Endodermal cell (in vitro differentiated cells): ENCODE data around the gene PRRX2. TPM values are rescaled to one million over a fixed set of nuclear protein-coding genes. Genes with fewer than 3 reads are reported as not detected.

Experiments
- DNase-seq: peaks from one replicate; pipeline ENCODE4 v3.0.0-alpha.2; 2017
- H3K27ac ChIP-seq: 2 replicates; pipeline ENCODE4 v1.5.1; 2013; ENCODE audit warnings: mild to moderate bottlenecking, low read depth, low read length, moderate library complexity
- H3K27me3 ChIP-seq: 2 replicates; pipeline ENCODE4 v1.6.1; 2013; ENCODE audit warnings: mild to moderate bottlenecking, low read length, moderate library complexity; ENCODE audit not compliant: insufficient read depth, control insufficient read depth, poor library complexity, severe bottlenecking
- H3K36me3 ChIP-seq: 2 replicates; pipeline ENCODE4 v1.7.0; 2013; ENCODE audit warnings: mild to moderate bottlenecking, low read length, moderate library complexity; ENCODE audit not compliant: control insufficient read depth, insufficient read depth
- H3K4me1 ChIP-seq: one replicate; pipeline ENCODE4 v1.7.0; 2013; ENCODE audit warnings: low read length; ENCODE audit not compliant: control insufficient read depth, insufficient read depth
- H3K4me3 ChIP-seq: 2 replicates; pipeline ENCODE4 v1.5.1; 2013; ENCODE audit warnings: mild to moderate bottlenecking, low read length, moderate library complexity
- H3K9ac ChIP-seq: 2 replicates; pipeline ENCODE4 v1.6.1; 2013; ENCODE audit warnings: mild to moderate bottlenecking, low read length, moderate library complexity; ENCODE audit not compliant: poor library complexity, severe bottlenecking; ENCODE audit errors: extremely low read depth
- H3K9me3 ChIP-seq: 2 replicates; pipeline ENCODE4 v1.6.1; 2013; ENCODE audit warnings: mild to moderate bottlenecking, low read length, moderate library complexity; ENCODE audit not compliant: control insufficient read depth
- H3K27ac Mint-ChIP-seq: 2 replicates; pipeline ENCODE4 v1.8.0; 2020; ENCODE audit warnings: mixed read lengths
- H3K27me3 Mint-ChIP-seq: 2 replicates; pipeline ENCODE4 v1.8.0; 2021; ENCODE audit warnings: mild to moderate bottlenecking, mixed read lengths; ENCODE audit not compliant: insufficient read depth
- H3K36me3 Mint-ChIP-seq: 2 replicates; pipeline ENCODE4 v1.8.0; 2020; ENCODE audit warnings: low read depth, mixed read lengths
- H3K4me1 Mint-ChIP-seq: 2 replicates; pipeline ENCODE4 v1.8.0; 2020; ENCODE audit warnings: mixed read lengths
- H3K4me3 Mint-ChIP-seq: 2 replicates; pipeline ENCODE4 v1.8.0; 2020; ENCODE audit warnings: mild to moderate bottlenecking, moderate library complexity, mixed read lengths
- H3K9me3 Mint-ChIP-seq: 2 replicates; pipeline ENCODE4 v1.8.0; 2020; ENCODE audit warnings: mild to moderate bottlenecking, mixed read lengths
- WGBS, 2 experiments: methylation state at CpG; one replicate each; pipeline versions ENCODE4 v1.1.5 to v1.1.7; 2013; ENCODE audit warnings: missing lambda C conversion rate in 2 of 2, mixed read lengths in 1 of 2; ENCODE audit not compliant: insufficient coverage in 1 of 2, insufficient read length in 1 of 2; 5-methylcytosine and 5-hydroxymethylcytosine counted together
- total RNA-seq, 2 donors: library from RNA; stranded (reverse); fragmentation: NEBNext Ultra II Directional in 1 of 2; extraction: Animal tissue kit (Norgen Biotek cat#: 25700) in 1 of 2; gene quantifications; 2 replicates in 1 of 2; 3 replicates in 1 of 2; pipeline ENCODE4 v1.2.1, GENCODE V29; 2021
- TF ChIP-seq, protein P1 (sequence below): fragments of 200-600 bp; sonication (generic); conservative IDR thresholded peaks from 2 replicates; pipeline ENCODE4 v1.5.0; 2021; ENCODE audit warnings: antibody characterized with exemption, mild to moderate bottlenecking

The PRRX2 gene
- total RNA-seq, 2 donors from 2014 or later = 1.0 to 3.8 TPM

DNA sequence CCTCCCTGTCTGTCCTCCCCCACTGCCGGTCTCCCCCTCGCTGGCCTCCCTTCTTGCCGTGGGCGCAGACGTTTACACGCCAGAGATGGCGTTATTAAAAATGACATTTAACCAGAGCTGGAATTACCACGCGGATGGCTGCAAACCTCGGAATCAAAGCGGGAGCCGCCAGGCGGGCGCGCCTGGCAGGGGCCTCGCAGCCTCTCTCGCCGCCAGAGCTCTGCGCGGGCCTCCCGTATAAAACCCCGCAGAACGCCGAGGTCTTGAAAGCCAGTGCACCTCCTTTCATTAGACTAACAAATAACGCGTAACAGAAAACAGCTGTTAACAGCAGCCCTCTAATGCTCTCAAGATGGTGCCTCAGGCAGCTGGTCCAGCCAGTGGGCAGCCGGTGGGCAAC lies 10.2 kb downstream of the PRRX2 start:
- no peak for DNase-seq
- H3K9me3 ChIP-seq = no peaks in the 10 kb centered on the region
- no peaks in the 10 kb centered on the region for H3K9me3 Mint-ChIP-seq
- no peaks in the 10 kb centered on the region for H3K4me1 Mint-ChIP-seq
- H3K27ac ChIP-seq = no peak overlapping the region
- no peak overlapping the region for H3K4me3 Mint-ChIP-seq
- H3K27me3 Mint-ChIP-seq = peaks cover 4% of the 10 kb centered on the region
- no peaks in the 10 kb centered on the region for H3K36me3 ChIP-seq
- no peaks in the 10 kb centered on the region for H3K4me1 ChIP-seq
- 92 to 95% methylated on average over 23 to 27 of the region's 27 CpGs for WGBS, 2 experiments
- TF ChIP-seq, protein P1, sequence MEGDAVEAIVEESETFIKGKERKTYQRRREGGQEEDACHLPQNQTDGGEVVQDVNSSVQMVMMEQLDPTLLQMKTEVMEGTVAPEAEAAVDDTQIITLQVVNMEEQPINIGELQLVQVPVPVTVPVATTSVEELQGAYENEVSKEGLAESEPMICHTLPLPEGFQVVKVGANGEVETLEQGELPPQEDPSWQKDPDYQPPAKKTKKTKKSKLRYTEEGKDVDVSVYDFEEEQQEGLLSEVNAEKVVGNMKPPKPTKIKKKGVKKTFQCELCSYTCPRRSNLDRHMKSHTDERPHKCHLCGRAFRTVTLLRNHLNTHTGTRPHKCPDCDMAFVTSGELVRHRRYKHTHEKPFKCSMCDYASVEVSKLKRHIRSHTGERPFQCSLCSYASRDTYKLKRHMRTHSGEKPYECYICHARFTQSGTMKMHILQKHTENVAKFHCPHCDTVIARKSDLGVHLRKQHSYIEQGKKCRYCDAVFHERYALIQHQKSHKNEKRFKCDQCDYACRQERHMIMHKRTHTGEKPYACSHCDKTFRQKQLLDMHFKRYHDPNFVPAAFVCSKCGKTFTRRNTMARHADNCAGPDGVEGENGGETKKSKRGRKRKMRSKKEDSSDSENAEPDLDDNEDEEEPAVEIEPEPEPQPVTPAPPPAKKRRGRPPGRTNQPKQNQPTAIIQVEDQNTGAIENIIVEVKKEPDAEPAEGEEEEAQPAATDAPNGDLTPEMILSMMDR = no peak
- H3K9ac ChIP-seq = no peak overlapping the region
- H3K36me3 Mint-ChIP-seq = no peaks in the 10 kb centered on the region
- no peaks in the 10 kb centered on the region for H3K27me3 ChIP-seq
- H3K4me3 ChIP-seq = no peak overlapping the region
- no peak overlapping the region for H3K27ac Mint-ChIP-seq

DNA sequence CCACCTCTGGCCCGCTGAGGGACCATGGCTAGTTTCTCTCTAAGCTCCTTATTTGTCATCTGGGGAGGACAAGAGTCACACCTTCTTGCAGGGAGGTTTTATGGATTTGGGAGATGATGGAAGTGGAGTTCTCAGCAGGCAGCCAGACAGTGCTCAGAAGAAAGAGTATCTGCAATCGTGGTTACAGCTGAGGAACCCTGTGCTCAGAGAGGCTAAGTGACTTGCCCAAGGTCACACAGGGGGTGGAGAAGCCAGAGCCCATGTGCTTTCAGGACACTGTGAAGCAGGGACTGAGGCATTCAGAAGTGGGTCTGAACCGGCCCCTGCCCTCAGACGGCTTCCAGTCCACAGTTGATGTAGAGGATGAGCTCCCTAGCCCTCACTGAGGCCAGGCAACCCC lies 10.8 kb downstream of the PRRX2 start:
- Mint-ChIP-seq H3K4me3 (no peak overlapping the region), H3K27me3 (peaks cover 4% of the 10 kb centered on the region), H3K36me3 (no peaks in the 10 kb centered on the region), H3K9me3 (no peaks in the 10 kb centered on the region), H3K27ac (no peak overlapping the region), H3K4me1 (no peaks in the 10 kb centered on the region)
- Histone ChIP-seq H3K9ac (no peak overlapping the region), H3K9me3 (no peaks in the 10 kb centered on the region), H3K4me3 (no peak overlapping the region), H3K36me3 (no peaks in the 10 kb centered on the region), H3K27ac (no peak overlapping the region), H3K27me3 (no peaks in the 10 kb centered on the region), H3K4me1 (no peaks in the 10 kb centered on the region)
- TF ChIP-seq, protein P1 = no peak
- no peak for DNase-seq
- WGBS, 2 experiments = 90 to 96% methylated on average over 4 of the region's 4 CpGs

DNA sequence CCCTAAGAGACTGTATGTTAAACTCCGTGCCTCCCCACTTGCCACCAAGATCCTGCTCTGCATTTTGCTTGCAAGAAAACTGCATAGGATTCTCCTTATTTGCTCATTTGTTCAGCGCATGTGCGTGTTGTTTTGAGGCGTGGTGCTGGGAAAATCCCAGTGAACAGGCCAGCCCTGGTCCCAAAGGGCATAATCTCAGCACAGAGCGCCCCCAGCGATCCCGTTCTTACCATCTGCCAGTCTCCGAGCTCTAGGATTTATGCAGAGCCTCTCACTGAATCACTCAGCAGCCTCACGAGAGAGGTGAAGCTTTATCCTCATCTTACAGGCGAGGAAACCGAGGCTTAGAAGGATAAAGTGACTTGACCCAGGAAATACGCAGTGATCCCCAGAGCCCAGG lies 11.5 kb downstream of the PRRX2 start:
- H3K27ac Mint-ChIP-seq = no peak overlapping the region
- 87 to 90% methylated on average over 12 of the region's 12 CpGs for WGBS, 2 experiments
- Histone ChIP-seq H3K9ac (no peak overlapping the region), H3K9me3 (no peaks in the 10 kb centered on the region), H3K27me3 (no peaks in the 10 kb centered on the region), H3K36me3 (no peaks in the 10 kb centered on the region), H3K27ac (peak overlapping the region; percentile 29), H3K4me3 (no peak overlapping the region), H3K4me1 (no peaks in the 10 kb centered on the region)
- TF ChIP-seq, protein P1 = peak; percentile 11
- no peaks in the 10 kb centered on the region for H3K36me3 Mint-ChIP-seq
- no peak overlapping the region for H3K4me3 Mint-ChIP-seq
- no peaks in the 10 kb centered on the region for H3K9me3 Mint-ChIP-seq
- no peaks in the 10 kb centered on the region for H3K4me1 Mint-ChIP-seq
- peaks cover 4% of the 10 kb centered on the region for H3K27me3 Mint-ChIP-seq
- peak; percentile 58 for DNase-seq
